Measurements from ENCODE around the gene SLC17A7. TPM values are rescaled to one million over a fixed set of nuclear protein-coding genes. Genes with fewer than 3 reads are reported as not detected.

The SLC17A7 gene
- total and polyA plus RNA-seq, 2 of the 4 experiments (the other 2 are of a cell fraction) = 0.03 TPM; not detected in 1

- H2AK5ac ChIP-seq (ENCODE audit: low read depth, low read length) = peak overlapping the region; percentile 86
- H2AK9ac ChIP-seq (replicated peaks; ENCODE audit: low read depth, low read length, poor library complexity) = peak overlapping the region; percentile 94
- H3K9me1 ChIP-seq (ENCODE audit: insufficient read depth, low read length) = peaks cover 11% of the 10 kb centered on the region
- no peak; the same call in 1 of the 2 replicates for ATAC-seq (ENCODE audit: low read depth)
- peak overlapping the region; percentile 94 for H3K27ac ChIP-seq (ENCODE audit: insufficient read depth, low read length)
- H2BK15ac ChIP-seq (ENCODE audit: low read depth, low read length) = no peak overlapping the region
- intact Hi-C loops (cut with micrococcal nuclease) (no loop called here), in situ Hi-C loops (cut with MboI; ENCODE audit: low sequenced_read_pairs) (no loop called here), dilution Hi-C loops (cut with HindIII; ENCODE audit: low sequenced_read_pairs, unreplicated experiment) (no loop called here)
- no peaks in the 10 kb centered on the region for H3K9me3 ChIP-seq (ENCODE audit: control insufficient read depth, insufficient read depth, low read length)
- H2AFZ ChIP-seq (replicated peaks; ENCODE audit: low read length, poor library complexity) = peak overlapping the region; percentile 100
- H2BK20ac ChIP-seq (ENCODE audit: low read depth, low read length) = no peak overlapping the region
- H4K20me1 ChIP-seq (ENCODE audit: insufficient read depth, low read length) = peaks cover 3% of the 10 kb centered on the region; the same call in 1 of the 2 replicates
- peak overlapping the region; percentile 64 for H3K4me3 ChIP-seq (ENCODE audit: insufficient read depth, low read depth, low read length)
- H2BK120ac ChIP-seq (ENCODE audit: low read depth, low read length) = no peak overlapping the region
- peak overlapping the region; percentile 88 for H3K4me2 ChIP-seq (ENCODE audit: low read depth, low read length)
- peak overlapping the region; percentile 75; the same call in 1 of the 2 replicates for H3K23ac ChIP-seq (ENCODE audit: low read depth, low read length)
- H3K14ac ChIP-seq (replicated peaks; ENCODE audit: low read depth, low read length) = peak overlapping the region; percentile 95
- no peak for TF ChIP-seq RFX5 (IDR thresholded peaks at IDR 0.05; ENCODE audit: low read depth, low read length)
- TF ChIP-seq RAD21 (IDR thresholded peaks at IDR 0.05; ENCODE audit: low read length) = no peak
- TF ChIP-seq FOS (IDR thresholded peaks at IDR 0.05; ENCODE audit: low read depth, low read length) = no peak
- H3K4me1 ChIP-seq (ENCODE audit: control insufficient read depth, insufficient read depth, low read length) = peaks cover 2% of the 10 kb centered on the region; the same call in 1 of the 2 replicates
- peak overlapping the region; percentile 95 to 98 for H4K8ac ChIP-seq (ENCODE audit: low read depth in 2 of 2, low read length in 2 of 2)
- peak overlapping the region; percentile 93 for H3K9ac ChIP-seq (ENCODE audit: low read depth, low read length)
- peak overlapping the region; percentile 85 for H3K56ac ChIP-seq (ENCODE audit: extremely low read depth, insufficient read depth, low read length)
- POLR2A ChIA-PET (ENCODE audit: unreplicated experiment) = interaction anchor here (1.0 kb wide), 1 partner anchor 59 kb away, joined by 3 read pairs; no protein-coding TSS in a partner anchor
- peaks cover 19 to 48% of the 10 kb centered on the region in 2 experiments for H3K79me1 ChIP-seq (ENCODE audit: low read depth in 1 of 2, low read length in 2 of 2)
- DNase-seq = no peak
- no peaks in the 10 kb centered on the region for H3K27me3 ChIP-seq (ENCODE audit: control insufficient read depth, insufficient read depth, low read length)
- no peaks in the 10 kb centered on the region; the same call in none of the 2 replicates for H3K36me3 ChIP-seq (ENCODE audit: control insufficient read depth, insufficient read depth, low read length)
- H4K5ac ChIP-seq (ENCODE audit: low read depth, low read length) = peak overlapping the region; percentile 96
- TSS peak; percentile 98 for BruUV-seq (replicated peaks)
- H3K4ac ChIP-seq (ENCODE audit: low read depth, low read length) = peak overlapping the region; percentile 94
- H2BK5ac ChIP-seq (ENCODE audit: low read depth, low read length, poor library complexity, severe bottlenecking) = peak overlapping the region; percentile 69
- CTCF ChIA-PET = interaction anchor here (0.9 kb wide), 1 partner anchor 20 kb away, joined by 4 read pairs; the partner anchor contains the start of gene FLT3LG
- peak overlapping the region; percentile 67 for H3K18ac ChIP-seq (ENCODE audit: low read depth, low read length)
- no CpG with 5 or more reads among the region's 10 CpGs for WGBS, 2 experiments (ENCODE audit: extremely low coverage in 2 of 2, insufficient read length in 1 of 2)
- peak overlapping the region; percentile 91 for H4K91ac ChIP-seq (ENCODE audit: insufficient read depth, low read depth, low read length)
Measured at GRCh38 chr19:49453757-49454240, 12.5 kb upstream of the SLC17A7 start.

Data from IMR-90 (cell line).